Neural cell (in vitro differentiated cells): Measurements from ENCODE around the gene ANKRD7. TPM values are rescaled to one million over a fixed set of nuclear protein-coding genes. Genes with fewer than 3 reads are reported as not detected.

Source experiments
- H2AFZ ChIP-seq: fragments of 200-600, 300-800 bp; sonication (generic), shearing (Covaris generic); 2 replicates; pipeline ENCODE4 v1.6.0; 2014; ENCODE audit warnings: low read depth, mild to moderate bottlenecking, antibody characterized with exemption, low read length, moderate library complexity
- H3F3A ChIP-seq: fragments of 200-600 bp; shearing (Covaris generic); 2 replicates; pipeline ENCODE4 v1.6.1; 2016; ENCODE audit warnings: mild to moderate bottlenecking, moderate library complexity, mixed read lengths, antibody characterized with exemption, low read length; ENCODE audit not compliant: insufficient read depth, poor library complexity, severe bottlenecking
- H3K27ac ChIP-seq: fragments of 200-600, 300-800 bp; sonication (generic), shearing (Covaris generic); 2 replicates; pipeline ENCODE4 v1.5.1; 2014; ENCODE audit warnings: mild to moderate bottlenecking, low read length, moderate library complexity
- H3K27me3 ChIP-seq: fragments of 300-800, 200-600 bp; sonication (generic), shearing (Covaris generic); 2 replicates; pipeline ENCODE4 v1.6.0; 2014; ENCODE audit warnings: mild to moderate bottlenecking, low read depth, low read length, moderate library complexity; ENCODE audit not compliant: insufficient read depth
- H3K36me3 ChIP-seq: fragments of 300-800, 200-600 bp; sonication (generic), shearing (Covaris generic); 2 replicates; pipeline ENCODE4 v1.5.1; 2014; ENCODE audit warnings: mild to moderate bottlenecking, antibody characterized with exemption, low read length, moderate library complexity; ENCODE audit not compliant: insufficient read depth
- H3K4me2 ChIP-seq: fragments of 300-800, 200-600 bp; sonication (generic), shearing (Covaris generic); 2 replicates; pipeline ENCODE4 v1.6.0; 2014; ENCODE audit warnings: mild to moderate bottlenecking, low read length
- H3K4me3 ChIP-seq: fragments of 300-800, 200-600 bp; sonication (generic), shearing (Covaris generic); 2 replicates; pipeline ENCODE4 v1.5.1; 2014; ENCODE audit warnings: mild to moderate bottlenecking, low read length, moderate library complexity
- H3K79me2 ChIP-seq: fragments of 200-600 bp; shearing (Covaris generic); replicated peaks from 2 replicates; pipeline ENCODE4 v1.6.0; 2014; ENCODE audit warnings: mild to moderate bottlenecking, low read length, moderate library complexity; ENCODE audit not compliant: insufficient read depth
- H3K9ac ChIP-seq: fragments of 300-800, 200-600 bp; sonication (generic), shearing (Covaris generic); 2 replicates; pipeline ENCODE4 v1.6.1; 2016; ENCODE audit warnings: mild to moderate bottlenecking, low read length, mixed read lengths
- H3K9me2 ChIP-seq: fragments of 200-600 bp; shearing (Covaris generic); 2 replicates; pipeline ENCODE4 v1.6.1; 2016; ENCODE audit warnings: mild to moderate bottlenecking, low read length, mixed read lengths; ENCODE audit not compliant: insufficient read depth
- H3K9me3 ChIP-seq: fragments of 200-600, 300-800 bp; sonication (generic), shearing (Covaris generic); 2 replicates; pipeline ENCODE4 v1.6.1; 2016; ENCODE audit warnings: mild to moderate bottlenecking, mixed run types, low read length, moderate library complexity, mixed read lengths
- H4K20me1 ChIP-seq: fragments of 200-600 bp; shearing (Covaris generic); 2 replicates; pipeline ENCODE4 v1.6.1; 2016; ENCODE audit warnings: mild to moderate bottlenecking, mixed run types; ENCODE audit not compliant: insufficient read depth
- EP300 ChIP-seq: fragments of 450-650 bp; conservative IDR thresholded peaks from 2 replicates; pipeline ENCODE4 v1.6.1; 2014; ENCODE audit warnings: antibody characterized with exemption, mild to moderate bottlenecking, moderate library complexity; ENCODE audit not compliant: poor library complexity, severe bottlenecking
- EZH2 ChIP-seq: fragments of 200-600, 300-800 bp; shearing (Covaris generic), sonication (generic); IDR thresholded peaks from 2 replicates; pipeline ENCODE4 v1.6.1; 2014; ENCODE audit warnings: antibody characterized with exemption, low read length, borderline replicate concordance, mild to moderate bottlenecking; ENCODE audit not compliant: insufficient read depth, poor library complexity, severe bottlenecking
- MXI1 ChIP-seq: fragments of 450-650 bp; conservative IDR thresholded peaks from 2 replicates; pipeline ENCODE4 v1.6.1; 2014; ENCODE audit warnings: antibody characterized with exemption, mild to moderate bottlenecking; ENCODE audit not compliant: poor library complexity, severe bottlenecking
- POLR2AphosphoS5 ChIP-seq: IDR thresholded peaks from 2 replicates; pipeline ENCODE4 v1.6.1; 2012
- RAD21 ChIP-seq: fragments of 450-650 bp; conservative IDR thresholded peaks from 2 replicates; pipeline ENCODE4 v1.6.1; 2014; ENCODE audit warnings: antibody characterized with exemption, mild to moderate bottlenecking, moderate library complexity
- TAF1 ChIP-seq: IDR thresholded peaks from 2 replicates; pipeline ENCODE4 v1.6.1; 2012; ENCODE audit warnings: low read depth
- polyA plus RNA-seq: library from polyadenylated mRNA; depleted of rRNA; stranded (reverse); fragments of >200 nt; gene quantifications from 2 replicates; pipeline ENCODE4 v1.2.3, GENCODE V29; 2014
- TF ChIP-seq, protein P1 (sequence below): fragments of 450-650 bp; IDR thresholded peaks from 2 replicates; pipeline ENCODE4 v1.5.1; 2014; ENCODE audit warnings: antibody characterized with exemption, mild to moderate bottlenecking, moderate library complexity; ENCODE audit not compliant: poor library complexity, severe bottlenecking

The ANKRD7 gene
- polyA plus RNA-seq, 1 donor from 2014 or later: not detected

DNA sequence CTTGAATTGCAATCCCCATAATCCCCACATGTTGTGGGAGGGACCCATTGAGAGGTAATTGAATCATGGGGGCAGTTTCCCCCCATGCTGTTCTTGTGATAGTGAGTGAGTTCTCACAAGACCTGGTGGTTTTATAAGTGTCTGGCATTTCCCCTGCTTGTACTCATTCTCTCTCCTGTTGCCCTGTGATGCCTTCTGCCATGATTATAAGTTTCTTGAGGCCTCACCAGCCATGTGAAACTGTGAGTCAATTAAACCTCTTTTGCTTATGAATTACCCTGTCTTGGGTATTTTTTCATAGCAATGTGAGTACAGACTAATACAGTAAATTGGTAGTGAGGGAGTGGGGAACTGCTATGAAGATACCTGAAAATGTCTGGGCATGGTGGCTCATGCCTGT is 65.0 kb downstream of the ANKRD7 start:
- no peak for TF ChIP-seq EZH2
- TF ChIP-seq, protein P1, sequence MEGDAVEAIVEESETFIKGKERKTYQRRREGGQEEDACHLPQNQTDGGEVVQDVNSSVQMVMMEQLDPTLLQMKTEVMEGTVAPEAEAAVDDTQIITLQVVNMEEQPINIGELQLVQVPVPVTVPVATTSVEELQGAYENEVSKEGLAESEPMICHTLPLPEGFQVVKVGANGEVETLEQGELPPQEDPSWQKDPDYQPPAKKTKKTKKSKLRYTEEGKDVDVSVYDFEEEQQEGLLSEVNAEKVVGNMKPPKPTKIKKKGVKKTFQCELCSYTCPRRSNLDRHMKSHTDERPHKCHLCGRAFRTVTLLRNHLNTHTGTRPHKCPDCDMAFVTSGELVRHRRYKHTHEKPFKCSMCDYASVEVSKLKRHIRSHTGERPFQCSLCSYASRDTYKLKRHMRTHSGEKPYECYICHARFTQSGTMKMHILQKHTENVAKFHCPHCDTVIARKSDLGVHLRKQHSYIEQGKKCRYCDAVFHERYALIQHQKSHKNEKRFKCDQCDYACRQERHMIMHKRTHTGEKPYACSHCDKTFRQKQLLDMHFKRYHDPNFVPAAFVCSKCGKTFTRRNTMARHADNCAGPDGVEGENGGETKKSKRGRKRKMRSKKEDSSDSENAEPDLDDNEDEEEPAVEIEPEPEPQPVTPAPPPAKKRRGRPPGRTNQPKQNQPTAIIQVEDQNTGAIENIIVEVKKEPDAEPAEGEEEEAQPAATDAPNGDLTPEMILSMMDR: no peak
- no peak for TF ChIP-seq RAD21
- no peak for TF ChIP-seq POLR2AphosphoS5
- no peak for TF ChIP-seq TAF1
- no peak for TF ChIP-seq MXI1
- TF ChIP-seq EP300: no peak
- Histone ChIP-seq H2AFZ (no peak overlapping the region), H3K4me2 (no peak overlapping the region), H3K9ac (no peak overlapping the region), H3K9me2 (no peaks in the 10 kb centered on the region), H3K9me3 (no peaks in the 10 kb centered on the region), H3F3A (no peaks in the 10 kb centered on the region), H3K27ac (no peak overlapping the region), H3K36me3 (no peaks in the 10 kb centered on the region), H3K79me2 (no peaks in the 10 kb centered on the region), H4K20me1 (no peaks in the 10 kb centered on the region), H3K27me3 (no peaks in the 10 kb centered on the region), H3K4me3 (no peak overlapping the region)

Other genes with a start within 250 kb of the ANKRD7 start
- 86.3 and 157 TPM in 2 replicates for gene LSM8, start 40.5 kb upstream of the ANKRD7 start, polyA plus RNA-seq